ENCODE measurements around the gene CD63. TPM values are rescaled to one million over a fixed set of nuclear protein-coding genes. Genes with fewer than 3 reads are reported as not detected.

The CD63 gene
- total RNA-seq, 2 experiments from 2014 or later: 113 to 117 TPM

- peaks cover 27% of the 10 kb centered on the region for H3K4me1 Mint-ChIP-seq
- H3K27me3 Mint-ChIP-seq: no peaks in the 10 kb centered on the region
- peak; percentile 41 for DNase-seq
- no peaks in the 10 kb centered on the region for H3K9me3 Mint-ChIP-seq
- H3K27ac Mint-ChIP-seq: peak overlapping the region; percentile 94
- peak overlapping the region; percentile 87 for H3K4me3 Mint-ChIP-seq
- H3K36me3 Mint-ChIP-seq: peaks cover 7% of the 10 kb centered on the region
Measured at GRCh38 chr12:55729819-55730818, 1.3 kb upstream of the CD63 start.

DNA sequence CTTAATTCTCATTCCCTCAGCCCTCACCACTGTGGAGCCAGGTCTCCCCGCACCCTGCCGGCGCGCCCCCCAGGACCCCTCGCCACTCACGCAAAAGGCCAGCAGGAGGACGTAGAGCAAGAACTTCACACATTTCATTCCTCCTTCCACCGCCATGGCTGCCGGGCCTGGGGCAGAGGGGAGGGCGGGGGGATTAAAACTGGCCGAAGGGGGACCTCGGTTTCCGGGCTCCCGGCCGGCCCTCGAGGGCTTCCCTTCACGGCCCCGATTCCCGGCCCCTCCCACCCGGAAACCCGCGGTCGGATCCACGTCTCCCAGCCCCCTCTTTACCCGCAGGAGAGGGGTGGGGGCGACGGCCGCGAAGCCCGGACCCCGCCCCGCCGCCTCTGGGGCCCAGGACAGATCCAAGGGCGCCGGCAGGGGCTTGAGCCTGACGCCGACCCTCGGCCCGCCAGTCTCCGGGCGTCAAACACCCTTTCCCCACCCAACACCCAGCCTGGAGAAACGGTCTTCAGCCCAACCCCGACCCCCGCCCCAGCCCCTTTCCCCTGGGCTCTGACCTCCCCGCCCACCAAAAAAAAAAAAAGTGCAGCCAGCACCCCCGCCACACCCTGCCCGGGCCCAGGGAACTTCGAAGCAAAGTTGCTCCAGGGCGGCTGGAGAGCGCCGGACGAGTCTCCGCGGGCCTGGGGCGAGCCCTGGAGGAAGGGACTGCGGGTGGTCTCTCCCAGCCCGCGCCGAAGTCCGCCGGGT lies 447 bp downstream of the CD63 start:
- H3K27ac Mint-ChIP-seq: no peak overlapping the region
- peaks cover 31% of the 10 kb centered on the region for H3K4me1 Mint-ChIP-seq
- peaks cover 7% of the 10 kb centered on the region for H3K36me3 Mint-ChIP-seq
- peak overlapping the region; percentile 74 for H3K4me3 Mint-ChIP-seq
- H3K9me3 Mint-ChIP-seq: no peaks in the 10 kb centered on the region
- no peaks in the 10 kb centered on the region for H3K27me3 Mint-ChIP-seq
- DNase-seq: peak; percentile 35

- H3K4me1 Mint-ChIP-seq: peaks cover 31% of the 10 kb centered on the region
- peak overlapping the region; percentile 70 for H3K27ac Mint-ChIP-seq
- H3K36me3 Mint-ChIP-seq: peaks cover 7% of the 10 kb centered on the region
- no peaks in the 10 kb centered on the region for H3K9me3 Mint-ChIP-seq
- no peaks in the 10 kb centered on the region for H3K27me3 Mint-ChIP-seq
- H3K4me3 Mint-ChIP-seq: peak overlapping the region; percentile 74
- no peak for DNase-seq
Measured at GRCh38 chr12:55727643-55728185, 1.1 kb downstream of the CD63 start.

DNA sequence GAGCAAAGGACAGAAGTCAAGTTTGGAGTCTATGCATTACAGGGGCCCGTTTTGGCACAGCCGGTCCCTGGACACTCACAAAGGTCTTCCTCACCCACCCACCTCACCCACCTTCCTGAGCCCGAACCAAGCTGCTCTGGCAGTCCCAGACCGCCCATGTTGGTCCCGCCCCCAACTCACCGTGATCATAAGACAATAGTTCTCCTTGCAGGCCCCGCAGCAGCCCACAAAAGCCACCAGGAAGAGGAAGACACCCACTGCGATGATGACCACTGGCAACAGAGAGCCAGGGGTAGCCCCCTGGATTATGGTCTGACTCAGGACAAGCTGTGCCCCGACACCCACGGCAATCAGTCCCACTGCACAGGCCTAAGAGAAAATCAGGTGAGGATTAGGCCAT lies 1.8 kb downstream of the CD63 start:
- H3K4me3 Mint-ChIP-seq: peak overlapping the region; percentile 74
- no peaks in the 10 kb centered on the region for H3K27me3 Mint-ChIP-seq
- DNase-seq: no peak
- no peaks in the 10 kb centered on the region for H3K9me3 Mint-ChIP-seq
- H3K4me1 Mint-ChIP-seq: peaks cover 31% of the 10 kb centered on the region
- H3K36me3 Mint-ChIP-seq: peaks cover 7% of the 10 kb centered on the region
- peak overlapping the region; percentile 70 for H3K27ac Mint-ChIP-seq

- peaks cover 29% of the 10 kb centered on the region for H3K4me1 Mint-ChIP-seq
- no peak overlapping the region for H3K4me3 Mint-ChIP-seq
- DNase-seq: no peak
- no peaks in the 10 kb centered on the region for H3K27me3 Mint-ChIP-seq
- H3K27ac Mint-ChIP-seq: no peak overlapping the region
- H3K36me3 Mint-ChIP-seq: peaks cover 6% of the 10 kb centered on the region
- no peaks in the 10 kb centered on the region for H3K9me3 Mint-ChIP-seq
Measured at GRCh38 chr12:55725556-55725955, 3.3 kb downstream of the CD63 start.

DNA sequence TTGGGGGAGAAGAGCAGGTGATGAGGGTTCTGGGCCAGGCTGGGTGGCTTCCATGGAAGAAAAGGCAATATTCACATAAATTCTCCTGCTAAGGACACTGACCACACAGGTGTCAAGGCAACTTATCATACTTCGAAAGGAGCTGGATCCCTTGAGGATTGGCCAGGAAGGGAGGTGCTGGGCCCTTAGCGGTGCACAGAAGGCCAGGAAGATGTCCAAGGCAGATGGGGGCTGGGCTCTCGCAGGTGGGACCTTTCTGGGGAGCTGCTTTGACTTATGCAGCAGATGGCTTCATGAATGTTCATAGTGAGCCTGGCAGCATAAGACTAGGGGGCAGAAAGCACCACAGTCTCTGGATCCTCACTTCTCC lies 3.9 kb downstream of the CD63 start:
- Mint-ChIP-seq H3K4me3 (no peak overlapping the region), H3K4me1 (peaks cover 24% of the 10 kb centered on the region)

DNA sequence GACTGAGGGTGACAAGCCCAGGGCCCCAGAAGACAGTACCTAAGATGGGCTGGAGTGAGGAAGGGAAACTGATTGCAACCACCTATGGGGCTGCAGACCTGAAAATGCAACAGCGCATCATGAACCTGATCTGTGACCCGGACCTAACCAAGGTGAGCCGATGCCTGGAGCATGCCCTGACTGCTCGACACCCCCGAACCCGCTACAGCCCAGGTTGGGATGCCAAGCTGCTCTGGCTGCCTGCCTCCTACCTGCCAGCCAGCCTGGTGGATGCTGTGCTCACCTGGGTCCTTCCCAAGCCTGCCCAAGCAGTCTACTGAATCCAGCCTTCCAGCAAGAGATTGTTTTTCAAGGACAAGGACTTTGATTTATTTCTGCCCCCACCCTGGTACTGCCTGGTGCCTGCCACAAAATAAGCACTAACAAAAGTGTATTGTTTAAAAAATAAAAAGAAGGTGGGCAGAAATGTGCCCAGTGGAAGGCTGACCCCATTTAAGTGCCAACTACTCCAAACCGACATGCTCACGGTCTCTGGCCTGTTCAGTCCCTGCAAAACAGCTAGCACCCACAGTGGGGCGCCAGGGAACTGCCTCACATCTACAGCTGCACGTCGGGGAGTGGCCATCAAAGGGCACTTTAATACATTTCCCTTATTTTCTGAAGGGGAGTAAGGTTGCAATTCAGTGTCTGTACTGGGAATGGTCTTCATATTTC lies 4.4 kb downstream of the CD63 start:
- Mint-ChIP-seq H3K36me3 (no peaks in the 10 kb centered on the region), H3K27ac (no peak overlapping the region), H3K9me3 (no peaks in the 10 kb centered on the region), H3K4me1 (peaks cover 25% of the 10 kb centered on the region), H3K4me3 (no peak overlapping the region), H3K27me3 (no peaks in the 10 kb centered on the region)
- peak; percentile 64 for DNase-seq

More for the DNA sequence above, 3.9 kb downstream of the CD63 start:
- Mint-ChIP-seq H3K27me3 (no peaks in the 10 kb centered on the region), H3K27ac (no peak overlapping the region), H3K9me3 (no peaks in the 10 kb centered on the region), H3K36me3 (no peaks in the 10 kb centered on the region)
- DNase-seq: no peak

DNA sequence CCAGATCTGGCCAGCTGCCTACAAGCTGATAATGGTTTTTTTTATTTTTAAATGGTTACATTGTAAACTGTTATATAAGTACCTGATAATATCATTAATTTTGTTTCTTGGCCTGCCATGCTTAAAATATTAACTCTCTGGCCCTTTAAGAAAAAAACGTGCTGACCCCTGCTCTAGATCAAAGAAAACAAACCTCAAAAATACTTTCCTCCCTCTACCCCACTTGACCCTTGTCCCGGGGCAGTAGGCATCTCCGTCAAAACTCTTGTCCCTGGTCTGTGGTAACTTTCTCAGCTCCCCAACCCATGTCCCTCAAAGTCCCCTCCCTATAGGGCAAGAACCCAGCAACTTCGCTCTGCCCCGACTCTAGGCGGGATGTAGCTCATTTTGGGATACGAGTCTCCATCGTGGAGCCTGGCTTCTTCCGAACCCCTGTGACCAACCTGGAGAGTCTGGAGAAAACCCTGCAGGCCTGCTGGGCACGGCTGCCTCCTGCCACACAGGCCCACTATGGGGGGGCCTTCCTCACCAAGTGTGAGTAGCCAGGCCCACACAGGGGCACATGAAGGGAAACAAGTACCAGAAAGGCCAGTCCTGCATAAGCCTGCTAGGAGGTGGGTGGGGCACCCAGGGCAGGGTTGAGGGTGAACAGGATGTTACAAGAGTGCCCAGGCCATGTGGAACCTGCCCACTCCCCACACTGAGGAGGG lies 5.1 kb downstream of the CD63 start:
- Mint-ChIP-seq H3K27me3 (no peaks in the 10 kb centered on the region), H3K4me3 (no peak overlapping the region), H3K27ac (no peak overlapping the region), H3K36me3 (no peaks in the 10 kb centered on the region), H3K9me3 (no peaks in the 10 kb centered on the region), H3K4me1 (peaks cover 26% of the 10 kb centered on the region)
- no peak for DNase-seq

DNA sequence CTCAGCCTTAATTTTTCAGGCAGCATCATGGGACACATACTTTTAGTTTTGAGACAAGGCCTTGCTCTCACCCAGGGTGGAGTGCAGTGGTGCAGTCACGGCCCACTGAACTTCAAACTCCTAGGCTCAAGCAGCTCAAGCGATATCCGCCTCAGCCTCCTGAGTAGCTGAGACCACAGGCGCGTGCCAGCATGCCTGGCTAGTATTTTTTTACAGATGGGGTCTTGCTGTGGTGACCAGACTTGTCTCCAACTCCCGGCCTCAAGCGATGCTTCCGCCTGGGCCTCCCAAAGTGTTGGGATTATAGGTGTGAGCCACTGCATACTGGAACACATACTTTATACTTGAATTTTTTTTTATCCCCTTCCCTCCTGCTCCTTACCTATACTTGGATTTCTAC lies 5.9 kb downstream of the CD63 start:
- Mint-ChIP-seq H3K36me3 (no peaks in the 10 kb centered on the region), H3K9me3 (no peaks in the 10 kb centered on the region), H3K4me3 (no peak overlapping the region), H3K27ac (no peak overlapping the region), H3K4me1 (peaks cover 32% of the 10 kb centered on the region), H3K27me3 (no peaks in the 10 kb centered on the region)
- DNase-seq: no peak

GRCh38 chr12:55721601-55722213 lies 7.1 kb downstream of the CD63 start:
- DNase-seq: no peak
- no peaks in the 10 kb centered on the region for H3K9me3 Mint-ChIP-seq
- H3K4me1 Mint-ChIP-seq: peaks cover 34% of the 10 kb centered on the region
- no peak overlapping the region for H3K4me3 Mint-ChIP-seq
- H3K27me3 Mint-ChIP-seq: no peaks in the 10 kb centered on the region
- no peak overlapping the region for H3K27ac Mint-ChIP-seq
- no peaks in the 10 kb centered on the region for H3K36me3 Mint-ChIP-seq

DNA sequence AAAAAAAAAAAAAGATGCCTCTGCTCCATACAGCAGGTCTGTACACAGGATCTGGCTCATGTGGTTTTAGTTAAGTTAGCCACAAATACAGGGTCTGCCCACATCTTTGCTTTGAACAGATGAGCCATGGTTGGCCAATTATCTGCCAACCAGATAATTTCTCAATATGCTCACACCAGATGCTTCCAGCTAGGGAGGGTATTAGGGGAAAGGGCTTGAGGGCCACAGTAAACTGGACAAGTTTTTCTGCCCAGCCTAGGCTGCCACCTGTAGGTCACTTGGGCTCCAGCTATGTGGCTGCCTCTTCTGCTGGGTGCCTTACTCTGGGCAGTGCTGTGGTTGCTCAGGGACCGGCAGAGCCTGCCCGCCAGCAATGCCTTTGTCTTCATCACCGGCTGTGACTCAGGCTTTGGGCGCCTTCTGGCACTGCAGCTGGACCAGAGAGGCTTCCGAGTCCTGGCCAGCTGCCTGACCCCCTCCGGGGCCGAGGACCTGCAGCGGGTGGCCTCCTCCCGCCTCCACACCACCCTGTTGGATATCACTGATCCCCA lies 7.8 kb downstream of the CD63 start:
- DNase-seq: no peak
- H3K27ac Mint-ChIP-seq: no peak overlapping the region
- peaks cover under 1% of the 10 kb centered on the region for H3K36me3 Mint-ChIP-seq
- peaks cover 30% of the 10 kb centered on the region for H3K4me1 Mint-ChIP-seq
- peaks cover 2% of the 10 kb centered on the region for H3K27me3 Mint-ChIP-seq
- H3K9me3 Mint-ChIP-seq: no peaks in the 10 kb centered on the region
- no peak overlapping the region for H3K4me3 Mint-ChIP-seq

DNA sequence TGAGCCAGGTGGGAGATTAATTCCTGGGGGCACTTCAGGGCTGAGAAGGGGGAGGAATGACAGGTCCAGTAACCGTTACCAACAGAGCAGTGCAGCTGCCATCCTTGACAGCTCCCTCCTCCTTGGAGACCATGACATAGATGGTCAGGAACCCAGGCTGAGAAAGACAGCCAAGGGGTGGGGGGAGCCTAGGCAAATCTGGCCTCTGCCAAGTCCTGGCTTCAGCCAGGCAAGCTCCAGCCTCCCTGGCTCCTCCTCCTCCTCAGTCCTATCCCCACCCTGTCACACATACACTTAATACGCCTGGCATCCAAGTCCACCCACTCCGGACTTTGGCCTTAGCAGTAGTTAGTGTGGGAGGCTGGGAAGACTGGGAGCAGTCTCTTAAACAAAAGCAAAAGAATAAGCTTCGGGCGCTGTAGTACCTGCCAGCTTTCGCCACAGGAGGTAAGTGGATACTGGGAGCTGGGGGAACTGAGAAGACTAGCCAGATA lies 8.7 kb downstream of the CD63 start, which contains the start of gene RDH5:
RDH5 (plus strand) TSS at position 323 of the 494 bp plus-strand sequence. CDS start 792 bp downstream, outside the sequence.
- Mint-ChIP-seq H3K9me3 (no peaks in the 10 kb centered on the region), H3K27me3 (peaks cover 7% of the 10 kb centered on the region), H3K36me3 (peaks cover 4% of the 10 kb centered on the region), H3K4me1 (peaks cover 34% of the 10 kb centered on the region), H3K4me3 (no peak within 1 kb of the TSS), H3K27ac (no peak within 1 kb of the TSS)
- DNase-seq: no peak

DNA sequence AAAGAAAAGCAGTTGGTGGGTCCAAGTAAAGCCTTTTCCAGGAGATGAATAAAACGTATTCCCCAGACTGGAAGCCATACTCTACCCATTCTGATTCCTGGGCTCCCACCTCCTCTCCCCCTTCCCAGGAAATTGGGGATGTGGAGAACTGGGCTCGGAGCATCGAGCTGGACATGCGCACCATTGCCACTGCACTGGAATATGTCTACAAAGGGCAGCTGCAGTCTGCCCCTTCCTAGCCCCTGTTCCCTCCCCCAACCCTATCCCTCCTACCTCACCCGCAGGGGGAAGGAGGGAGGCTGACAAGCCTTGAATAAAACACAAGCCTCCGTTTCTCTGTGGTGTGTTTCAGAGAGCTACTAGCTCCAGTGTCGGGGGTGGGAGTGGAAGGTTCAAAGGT lies 9.4 kb downstream of the CD63 start:
- no peak for DNase-seq
- Mint-ChIP-seq H3K4me3 (no peak overlapping the region), H3K27ac (no peak overlapping the region), H3K9me3 (no peaks in the 10 kb centered on the region), H3K27me3 (peaks cover 7% of the 10 kb centered on the region), H3K4me1 (peaks cover 30% of the 10 kb centered on the region), H3K36me3 (peaks cover 4% of the 10 kb centered on the region)

Measured in activated naive CD8-positive, alpha-beta T cell treated with anti-CD3 and anti-CD28 coated beads for 36 hours (primary cell).